PC-9 (cell line): ENCODE results near the gene DNTTIP2. TPM values are rescaled to one million over a fixed set of nuclear protein-coding genes. Genes with fewer than 3 reads are reported as not detected.

Experiments
- BruUV-seq: library from RNA; stranded (reverse); fragments of 400-500 nt; replicated peaks from 2 replicates; lab custom pipeline; 2021; lab: Mats Ljungman, UMichigan
- CTCF ChIA-PET: fragments of 300-600 bp; sonication (Branson Sonifier 250); formaldehyde crosslinking; loops from one replicate; lab custom pipeline; 2022; ENCODE audit warnings: antibody characterized with exemption; lab: Charles Lee
- POLR2A ChIA-PET: fragments of 300-600 bp; sonication (Branson Sonifier 250); formaldehyde crosslinking; loops from one replicate; lab custom pipeline; 2022; ENCODE audit warnings: antibody characterized with exemption; ENCODE audit not compliant: unreplicated experiment; lab: Charles Lee
- DNase-seq, 2 experiments: peaks; one replicate each; pipeline versions ENCODE4 v3.0.0 to v3.0.0-alpha.2; 2015 to 2022; ENCODE audit warnings: mixed read lengths in 1 of 2
- H2AFZ ChIP-seq: fragments of 200-600 bp; sonication (generic); 2 replicates; pipeline ENCODE4 v1.8.1; 2017; ENCODE audit warnings: antibody characterized with exemption
- H3F3A ChIP-seq: fragments of 200-600 bp; sonication (generic); 2 replicates; pipeline ENCODE4 v1.8.1; 2017; ENCODE audit warnings: antibody characterized with exemption, mild to moderate bottlenecking, low read depth; ENCODE audit not compliant: insufficient read depth
- H3K27ac ChIP-seq: fragments of 200-600 bp; sonication (generic); 2 replicates; pipeline ENCODE4 v1.6.1; 2016; ENCODE audit warnings: mixed run types
- H3K27me3 ChIP-seq: fragments of 200-600 bp; sonication (generic); 2 replicates; pipeline ENCODE4 v1.6.1; 2016; ENCODE audit warnings: low read depth, mixed run types; ENCODE audit not compliant: insufficient read depth
- H3K36me3 ChIP-seq: fragments of 200-600 bp; sonication (generic); 2 replicates; pipeline ENCODE4 v1.6.1; 2016; ENCODE audit warnings: low read depth, mixed run types
- H3K4me1 ChIP-seq: fragments of 200-600 bp; sonication (generic); replicated peaks from 2 replicates; pipeline ENCODE4 v1.6.1; 2016; ENCODE audit warnings: mixed run types; ENCODE audit not compliant: insufficient read depth
- H3K4me2 ChIP-seq: fragments of 200-600 bp; sonication (generic); 2 replicates; pipeline ENCODE4 v1.6.1; 2017; ENCODE audit warnings: mixed run types
- H3K4me3 ChIP-seq: fragments of 200-600 bp; sonication (generic); 2 replicates; pipeline ENCODE4 v1.6.1; 2016; ENCODE audit warnings: mixed run types
- H3K79me2 ChIP-seq: fragments of 200-600 bp; sonication (generic); 2 replicates; pipeline ENCODE4 v1.6.1; 2017; ENCODE audit warnings: low read depth, mixed run types
- H3K9me2 ChIP-seq: fragments of 200-600 bp; sonication (generic); 2 replicates; pipeline ENCODE4 v1.8.1; 2017; ENCODE audit warnings: mild to moderate bottlenecking; ENCODE audit not compliant: insufficient read depth
- H3K9me3 ChIP-seq: fragments of 200-600 bp; sonication (generic); 2 replicates; pipeline ENCODE4 v1.8.1; 2016; ENCODE audit warnings: low read depth; ENCODE audit not compliant: insufficient read depth
- H4K20me1 ChIP-seq: fragments of 200-600 bp; sonication (generic); 2 replicates; pipeline ENCODE4 v1.8.1; 2017; ENCODE audit not compliant: insufficient read depth
- CTCF ChIP-seq: fragments of 200-600 bp; sonication (generic); conservative IDR thresholded peaks from 2 replicates; pipeline ENCODE4 v1.6.1; 2017; ENCODE audit warnings: mixed run types, antibody characterized with exemption, mild to moderate bottlenecking, moderate library complexity
- EZH2 ChIP-seq: fragments of 200-600 bp; sonication (generic); IDR thresholded peaks from 2 replicates; pipeline ENCODE4 v1.8.0; 2017; ENCODE audit warnings: antibody characterized with exemption, low read depth
- intact Hi-C: fragments of 100-400 bp; cut with micrococcal nuclease; formaldehyde crosslinking; loops from one replicate; pipeline ENCODE4 v1.10.0; 2022; ENCODE audit not compliant: unreplicated experiment
- total RNA-seq: library from RNA; stranded (reverse); gene quantifications from 2 replicates; pipeline ENCODE4 v1.2.3, GENCODE V29; 2021

DNTTIP2 gene
- total RNA-seq, 1 experiment from 2014 or later: 85.7 TPM

- H3K79me2 ChIP-seq: no peaks in the 10 kb centered on the region
- no peak overlapping the region for H3K27ac ChIP-seq
- no TSS peak for BruUV-seq
- H3K9me2 ChIP-seq: no peaks in the 10 kb centered on the region
- peaks cover 30% of the 10 kb centered on the region for H3F3A ChIP-seq
- H3K9me3 ChIP-seq: no peaks in the 10 kb centered on the region
- TF ChIP-seq EZH2 (no peak), CTCF (no peak)
- no peak overlapping the region for H3K4me3 ChIP-seq
- intact Hi-C loops: loop anchor here (5.0 kb wide), 3 partner anchors 88 to 378 kb away; partner anchors contain the start of gene FNBP1L
- H3K27me3 ChIP-seq: no peaks in the 10 kb centered on the region
- no peaks in the 10 kb centered on the region for H4K20me1 ChIP-seq
- ChIA-PET POLR2A (no interaction called here), CTCF (no interaction called here)
- H2AFZ ChIP-seq: no peak overlapping the region
- no peak for DNase-seq
- H3K4me2 ChIP-seq: no peak overlapping the region
- no peaks in the 10 kb centered on the region; the same call in 1 of the 2 replicates for H3K36me3 ChIP-seq
- H3K4me1 ChIP-seq: peaks cover 61% of the 10 kb centered on the region
These were observed 54.2 kb downstream of the DNTTIP2 start for GRCh38 chr1:93824834-93825233.

GRCh38 chr1:93822730-93823425, 56.1 kb downstream of the DNTTIP2 start:
- DNase-seq: no peak
- CTCF ChIA-PET: no interaction called here
- no peaks in the 10 kb centered on the region for H4K20me1 ChIP-seq
- H3K27ac ChIP-seq: no peak overlapping the region
- no peak overlapping the region for H2AFZ ChIP-seq
- intact Hi-C loops: no loop called here
- no peaks in the 10 kb centered on the region for H3K36me3 ChIP-seq
- no peak for TF ChIP-seq EZH2
- TF ChIP-seq CTCF: no peak
- H3F3A ChIP-seq: peaks cover 19% of the 10 kb centered on the region
- no peak overlapping the region for H3K4me2 ChIP-seq
- no peaks in the 10 kb centered on the region for H3K27me3 ChIP-seq
- H3K4me3 ChIP-seq: no peak overlapping the region
- BruUV-seq: no TSS peak
- POLR2A ChIA-PET: no interaction called here
- H3K79me2 ChIP-seq: no peaks in the 10 kb centered on the region
- peaks cover 55% of the 10 kb centered on the region for H3K4me1 ChIP-seq
- H3K9me2 ChIP-seq: no peaks in the 10 kb centered on the region
- H3K9me3 ChIP-seq: no peaks in the 10 kb centered on the region

- no peaks in the 10 kb centered on the region for H3K79me2 ChIP-seq
- no peak for DNase-seq
- H4K20me1 ChIP-seq: no peaks in the 10 kb centered on the region
- no peak overlapping the region for H3K27ac ChIP-seq
- POLR2A ChIA-PET: no interaction called here
- H2AFZ ChIP-seq: no peak overlapping the region
- no peaks in the 10 kb centered on the region for H3K36me3 ChIP-seq
- no peaks in the 10 kb centered on the region for H3K9me2 ChIP-seq
- peaks cover 16% of the 10 kb centered on the region; the same call in 1 of the 2 replicates for H3F3A ChIP-seq
- TF ChIP-seq EZH2 (no peak), CTCF (no peak)
- BruUV-seq: no TSS peak
- intact Hi-C loops: no loop called here
- no peaks in the 10 kb centered on the region for H3K27me3 ChIP-seq
- no peaks in the 10 kb centered on the region for H3K9me3 ChIP-seq
- no peak overlapping the region for H3K4me3 ChIP-seq
- peaks cover 55% of the 10 kb centered on the region for H3K4me1 ChIP-seq
- H3K4me2 ChIP-seq: no peak overlapping the region
- CTCF ChIA-PET: no interaction called here
These were observed 57.4 kb downstream of the DNTTIP2 start for GRCh38 chr1:93821423-93822144.
